Right atrium auricular region (tissue), 2 donors: ENCODE data around the gene ZNF227. TPM values are rescaled to one million over a fixed set of nuclear protein-coding genes. Genes with fewer than 3 reads are reported as not detected.
"Not testable (repeated sequence)": the region's sequence is repeated elsewhere in the genome, so short reads cannot be mapped to it uniquely, and the experiment has no call there.

Experiments used
- DNase-seq: peaks from one replicate; pipeline ENCODE4 v3.0.0-alpha.2; 2019; ENCODE audit warnings: low spot score
- H3K27ac ChIP-seq, 2 donors: fragments of 200-600 bp; sonication (generic); 1 replicate in 1 of 2; 2 replicates in 1 of 2; pipeline ENCODE4 v1.5.1; 2016 to 2019
- H3K27me3 ChIP-seq, 2 donors: fragments of 200-600 bp; sonication (generic); one replicate each; pipeline versions ENCODE4 v1.5.1 to v1.6.0; 2017 to 2019
- H3K36me3 ChIP-seq: fragments of 200-600 bp; sonication (generic); one replicate; pipeline ENCODE4 v1.5.1; 2016
- H3K4me1 ChIP-seq, 2 donors: fragments of 200-600 bp; sonication (generic); one replicate each; pipeline versions ENCODE4 v1.5.1 to v1.6.0; 2017 to 2019
- H3K4me3 ChIP-seq, 2 donors: fragments of 200-600 bp; sonication (generic); 1 replicate in 1 of 2; 2 replicates in 1 of 2; pipeline ENCODE4 v1.5.1; 2017 to 2019; ENCODE audit warnings: mild to moderate bottlenecking in 1 of 2, moderate library complexity in 1 of 2
- H3K9me3 ChIP-seq, 2 donors: fragments of 200-600 bp; sonication (generic); one replicate each; pipeline ENCODE4 v1.5.1; 2019
- CTCF ChIP-seq, 2 donors: fragments of 200-600 bp; sonication (generic); IDR thresholded peaks; one replicate each; pipeline ENCODE4 v1.5.1; 2019; ENCODE audit warnings: antibody characterized with exemption in 2 of 2
- total RNA-seq, 2 donors: library from RNA; depleted of rRNA; stranded (reverse); fragments of >200 nt; gene quantifications; one replicate each; pipeline ENCODE4 v1.1.0, GENCODE V29; 2016

The ZNF227 gene
- total RNA-seq, 2 donors from 2014 or later = 6.6 to 6.9 TPM

GRCh38 chr19:44228318-44228717 lies 16.0 kb downstream of the ZNF227 start:
- no peaks in the 10 kb centered on the region for H3K4me1 ChIP-seq
- DNase-seq = no peak
- peaks cover 0 to 48% of the 10 kb centered on the region in 2 donors for H3K9me3 ChIP-seq
- peaks cover 63% of the 10 kb centered on the region for H3K36me3 ChIP-seq
- no peak overlapping the region for H3K27ac ChIP-seq
- no peaks in the 10 kb centered on the region for H3K27me3 ChIP-seq
- TF ChIP-seq CTCF (IDR thresholded peaks at IDR 0.05) = no peak
- H3K4me3 ChIP-seq = no peak overlapping the region

DNA sequence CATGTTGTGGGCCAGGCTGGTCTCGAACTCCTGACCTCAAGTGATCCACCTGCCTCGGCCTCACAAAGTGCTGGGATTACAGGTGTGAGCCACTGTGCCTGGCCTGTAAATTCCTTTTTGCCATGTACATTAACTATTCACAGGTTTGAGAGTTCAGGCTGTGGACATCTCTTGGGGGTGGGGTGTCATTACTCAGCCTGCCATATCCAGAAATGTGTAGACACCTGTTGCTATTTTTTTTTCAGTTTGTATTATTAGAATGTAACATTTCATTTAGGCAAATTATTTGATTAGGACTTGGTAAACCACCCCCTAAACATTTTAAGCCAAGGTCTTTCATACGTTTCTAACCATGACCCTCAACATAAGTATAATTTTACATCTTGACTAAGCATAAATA lies 20.5 kb downstream of the ZNF227 start:
- peaks cover 93% of the 10 kb centered on the region for H3K36me3 ChIP-seq
- H3K4me3 ChIP-seq = no peak overlapping the region
- H3K27me3 ChIP-seq = no peaks in the 10 kb centered on the region
- no peak for TF ChIP-seq CTCF (IDR thresholded peaks at IDR 0.05)
- DNase-seq = no peak
- peaks cover 8 to 72% of the 10 kb centered on the region in 2 donors for H3K9me3 ChIP-seq
- H3K27ac ChIP-seq = no peak overlapping the region
- no peaks in the 10 kb centered on the region for H3K4me1 ChIP-seq

DNA sequence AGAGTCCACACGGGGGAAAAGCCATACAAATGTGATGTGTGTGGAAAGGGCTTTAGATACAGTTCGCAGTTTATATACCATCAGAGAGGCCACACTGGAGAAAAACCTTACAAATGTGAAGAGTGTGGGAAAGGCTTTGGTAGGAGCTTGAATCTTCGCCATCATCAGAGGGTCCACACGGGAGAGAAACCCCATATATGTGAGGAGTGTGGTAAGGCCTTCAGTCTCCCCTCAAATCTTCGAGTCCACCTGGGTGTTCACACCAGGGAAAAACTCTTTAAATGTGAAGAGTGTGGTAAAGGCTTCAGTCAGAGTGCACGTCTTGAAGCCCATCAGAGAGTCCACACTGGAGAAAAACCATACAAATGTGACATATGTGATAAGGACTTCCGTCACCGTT lies 24.1 kb downstream of the ZNF227 start:
- Histone ChIP-seq H3K4me1 (no peaks in the 10 kb centered on the region), H3K27me3 (no peaks in the 10 kb centered on the region), H3K4me3 (no peak overlapping the region), H3K27ac (no peak overlapping the region), H3K9me3 (peaks cover 8 to 74% of the 10 kb centered on the region in 2 donors), H3K36me3 (peaks cover 58% of the 10 kb centered on the region)
- DNase-seq = no peak
- no peak for TF ChIP-seq CTCF (IDR thresholded peaks at IDR 0.05)

- not testable (repeated sequence) for H3K36me3 ChIP-seq
Observed at GRCh38 chr19:44252332-44252731, 40.0 kb downstream of the ZNF227 start.

GRCh38 chr19:44253392-44253791 lies 41.1 kb downstream of the ZNF227 start:
- not testable (repeated sequence) for DNase-seq, H3K4me1 ChIP-seq, H3K27ac ChIP-seq, H3K4me3 ChIP-seq, H3K36me3 ChIP-seq, H3K27me3 ChIP-seq
- peaks cover 8 to 98% of the 10 kb centered on the region in 2 donors for H3K9me3 ChIP-seq

More at GRCh38 chr19:44252332-44252731, 40.0 kb downstream of the ZNF227 start:
- H3K4me1 ChIP-seq, H3K27ac ChIP-seq, H3K27me3 ChIP-seq, H3K4me3 ChIP-seq, DNase-seq: not testable (repeated sequence)
- peaks cover 8 to 98% of the 10 kb centered on the region in 2 donors for H3K9me3 ChIP-seq

DNA sequence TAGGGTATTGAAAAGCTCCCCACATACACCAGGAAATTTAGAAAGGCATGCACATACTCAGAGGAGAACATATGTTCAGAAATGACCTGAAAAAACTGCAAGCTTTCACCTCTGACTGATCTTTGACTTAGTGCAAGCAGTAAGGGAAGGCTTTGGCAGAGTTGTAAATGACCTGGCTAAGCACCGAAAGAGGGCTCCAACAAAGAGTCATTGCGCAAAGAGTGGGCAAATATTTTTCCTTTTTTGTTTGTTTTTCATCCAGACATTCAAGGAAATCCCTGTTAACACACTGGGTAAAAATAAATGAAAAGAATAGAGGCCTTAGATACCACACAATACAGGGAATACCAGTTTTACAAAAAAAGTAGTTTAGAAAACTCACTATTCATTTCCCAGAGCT lies 42.2 kb downstream of the ZNF227 start:
- no peaks in the 10 kb centered on the region for H3K36me3 ChIP-seq
- no peaks in the 10 kb centered on the region for H3K27me3 ChIP-seq
- TF ChIP-seq CTCF (IDR thresholded peaks at IDR 0.05) = no peak
- no peaks in the 10 kb centered on the region for H3K4me1 ChIP-seq
- H3K4me3 ChIP-seq = no peak overlapping the region
- no peak for DNase-seq
- peaks cover 3 to 90% of the 10 kb centered on the region in 2 donors for H3K9me3 ChIP-seq
- H3K27ac ChIP-seq = no peak overlapping the region

DNA sequence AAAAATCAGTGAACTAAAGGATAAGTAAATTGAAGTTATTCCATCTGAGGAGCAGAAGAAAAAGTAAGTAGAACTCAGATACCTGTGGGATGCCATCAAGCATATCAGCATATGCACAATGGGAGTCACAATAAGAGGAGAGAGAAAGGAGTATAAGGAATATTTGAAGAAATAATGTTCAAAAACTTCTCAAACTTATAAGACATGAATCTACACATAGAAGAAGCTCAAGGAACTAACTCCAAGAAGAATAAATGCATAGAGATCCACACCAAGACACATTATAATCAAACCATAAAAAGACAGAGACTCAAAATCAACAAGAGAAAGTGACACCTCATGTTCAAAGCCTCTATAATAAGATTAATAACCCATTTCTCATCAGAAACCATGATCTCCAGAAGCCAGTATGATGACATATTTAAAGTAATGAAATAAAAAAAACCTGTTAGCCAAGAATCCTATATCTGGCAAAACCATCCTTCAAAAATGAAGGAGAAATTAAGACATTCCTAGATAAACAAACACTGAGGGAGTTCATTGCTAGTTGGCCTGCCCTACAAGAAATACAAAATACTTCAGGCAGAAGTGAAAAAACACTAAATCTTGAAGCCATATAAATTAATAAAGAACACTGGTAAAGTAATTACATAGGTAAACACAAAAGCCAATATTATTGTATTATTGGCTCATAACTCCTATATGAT lies 43.5 kb downstream of the ZNF227 start:
- Histone ChIP-seq H3K9me3 (peaks cover 0 to 76% of the 10 kb centered on the region in 2 donors), H3K4me3 (no peak overlapping the region), H3K27me3 (no peaks in the 10 kb centered on the region), H3K27ac (no peak overlapping the region), H3K36me3 (no peaks in the 10 kb centered on the region), H3K4me1 (no peaks in the 10 kb centered on the region)
- no peak for DNase-seq
- no peak for TF ChIP-seq CTCF (IDR thresholded peaks at IDR 0.05)
